H1 (cell line): ENCODE measurements around the gene AIG1.

ENCODE experiments used
- TAF1 ChIP-seq: IDR thresholded peaks from 2 replicates; pipeline ENCODE4 v1.6.1; 2011; ENCODE audit warnings: mild to moderate bottlenecking, low read depth, low read length
- TF ChIP-seq, protein P1 (sequence below), 3 experiments: IDR thresholded peaks; 1 replicate in 2 of 3; 2 replicates in 1 of 3; pipeline versions ENCODE4 v1.5.1 to v1.6.1; 2011; ENCODE audit warnings: low read length in 3 of 3, mild to moderate bottlenecking in 3 of 3, inconsistent platforms in 2 of 3, low read depth in 1 of 3, moderate library complexity in 1 of 3; ENCODE audit not compliant: insufficient read depth in 1 of 3; ENCODE audit errors: control extremely low read depth in 1 of 3

DNA sequence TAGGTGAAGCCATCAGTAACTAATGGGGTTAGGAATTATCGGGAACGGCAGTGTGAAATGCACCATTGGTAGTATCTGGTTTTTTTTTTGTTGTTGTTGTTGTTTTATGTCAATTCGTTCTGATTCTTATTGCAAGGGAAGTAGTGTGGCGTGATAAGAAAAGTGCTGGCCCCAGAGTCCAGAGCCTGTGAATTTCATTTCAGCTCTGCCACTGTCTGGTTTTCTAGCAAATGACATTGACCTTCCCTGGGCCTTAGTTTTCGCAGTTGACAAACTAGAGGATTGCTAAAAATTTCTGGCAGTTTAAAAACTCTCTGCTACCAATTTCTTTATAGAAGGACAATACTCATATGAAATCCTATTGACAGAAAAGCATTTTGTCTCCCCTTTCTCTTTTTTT lies 161.6 kb downstream of the AIG1 start:
- TF ChIP-seq TAF1 = no peak
- TF ChIP-seq, protein P1, sequence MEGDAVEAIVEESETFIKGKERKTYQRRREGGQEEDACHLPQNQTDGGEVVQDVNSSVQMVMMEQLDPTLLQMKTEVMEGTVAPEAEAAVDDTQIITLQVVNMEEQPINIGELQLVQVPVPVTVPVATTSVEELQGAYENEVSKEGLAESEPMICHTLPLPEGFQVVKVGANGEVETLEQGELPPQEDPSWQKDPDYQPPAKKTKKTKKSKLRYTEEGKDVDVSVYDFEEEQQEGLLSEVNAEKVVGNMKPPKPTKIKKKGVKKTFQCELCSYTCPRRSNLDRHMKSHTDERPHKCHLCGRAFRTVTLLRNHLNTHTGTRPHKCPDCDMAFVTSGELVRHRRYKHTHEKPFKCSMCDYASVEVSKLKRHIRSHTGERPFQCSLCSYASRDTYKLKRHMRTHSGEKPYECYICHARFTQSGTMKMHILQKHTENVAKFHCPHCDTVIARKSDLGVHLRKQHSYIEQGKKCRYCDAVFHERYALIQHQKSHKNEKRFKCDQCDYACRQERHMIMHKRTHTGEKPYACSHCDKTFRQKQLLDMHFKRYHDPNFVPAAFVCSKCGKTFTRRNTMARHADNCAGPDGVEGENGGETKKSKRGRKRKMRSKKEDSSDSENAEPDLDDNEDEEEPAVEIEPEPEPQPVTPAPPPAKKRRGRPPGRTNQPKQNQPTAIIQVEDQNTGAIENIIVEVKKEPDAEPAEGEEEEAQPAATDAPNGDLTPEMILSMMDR (IDR thresholded peaks at IDR 0.05; ENCODE audit: control extremely low read depth in 1 of 3, insufficient read depth in 1 of 3, low read depth in 1 of 3, low read length in 3 of 3) = no peak
